HEK293 (cell line): ENCODE measurements around the gene KRTAP3-2.

Source experiments
- CTCF ChIA-PET: fragments of 350-600 bp; formaldehyde crosslinking; extraction: SDS; loops from one replicate; lab custom pipeline; 2021; ENCODE audit warnings: antibody characterized with exemption; lab: Yijun Ruan, JAX
- POLR2A ChIA-PET: fragments of 300-600 bp; formaldehyde crosslinking; extraction: SDS; loops from one replicate; lab custom pipeline; 2020; ENCODE audit warnings: antibody characterized with exemption, inconsistent platforms; lab: Yijun Ruan, JAX
- H3K27ac ChIP-seq: fragments of 200-500 bp; sonication (Bioruptor generic); 2 replicates; pipeline ENCODE4 v1.5.1; 2014; ENCODE audit warnings: low read depth, low read length, control low read depth, inconsistent platforms; ENCODE audit errors: extremely low read depth
- H3K36me3 ChIP-seq, 2 experiments: fragments of 200-500 bp in 1 of 2; sonication (Bioruptor generic) in 1 of 2; 1 replicate in 1 of 2; 2 replicates in 1 of 2; pipeline ENCODE4 v1.5.1; 2014 to 2017; ENCODE audit warnings: inconsistent platforms in 2 of 2, low read length in 2 of 2; ENCODE audit not compliant: control insufficient read depth in 2 of 2, insufficient read depth in 1 of 2
- H3K4me1 ChIP-seq: fragments of 200-500 bp; sonication (Bioruptor generic); 2 replicates; pipeline ENCODE4 v1.5.1; 2014; ENCODE audit warnings: mild to moderate bottlenecking, low read length, inconsistent platforms; ENCODE audit not compliant: control insufficient read depth, insufficient read depth
- H3K4me3 ChIP-seq: 2 replicates; pipeline ENCODE4 v1.5.1; 2011; ENCODE audit warnings: low read depth, mild to moderate bottlenecking, control low read depth, low read length, moderate library complexity
- H3K9me3 ChIP-seq: fragments of 200-500 bp; sonication (Bioruptor generic); 2 replicates; pipeline ENCODE4 v1.5.1; 2014; ENCODE audit warnings: low read depth, low read length, inconsistent platforms; ENCODE audit not compliant: control insufficient read depth, insufficient read depth
- MEIS1 ChIP-seq: sonication (generic); formaldehyde crosslinking; IDR thresholded peaks from 2 replicates; pipeline ENCODE4 v1.8.1; 2022; ENCODE audit warnings: missing genetic modification reagents, mild to moderate bottlenecking, borderline replicate concordance
- MYNN ChIP-seq: fragments of 450-650 bp; formaldehyde crosslinking; IDR thresholded peaks from 2 replicates; pipeline ENCODE4 v1.5.1; 2016; ENCODE audit warnings: missing biosample characterization, missing genetic modification characterization, borderline replicate concordance
- SCRT2 ChIP-seq: fragments of 450-650 bp; formaldehyde crosslinking; IDR thresholded peaks from 2 replicates; pipeline ENCODE4 v1.5.1; 2016; ENCODE audit warnings: missing biosample characterization, missing genetic modification characterization
- TCF7L2 ChIP-seq: IDR thresholded peaks from 2 replicates; pipeline ENCODE4 v1.6.1; 2011; ENCODE audit warnings: low read depth, mild to moderate bottlenecking, inconsistent platforms, low read length, moderate library complexity, borderline replicate concordance
- ZBTB20 ChIP-seq: fragments of 450-650 bp; formaldehyde crosslinking; IDR thresholded peaks from 2 replicates; pipeline ENCODE4 v1.5.1; 2016; ENCODE audit warnings: missing biosample characterization, missing genetic modification characterization
- ZFP41 ChIP-seq: fragments of 450-650 bp; formaldehyde crosslinking; IDR thresholded peaks from 2 replicates; pipeline ENCODE4 v1.5.1; 2016; ENCODE audit warnings: missing biosample characterization, missing genetic modification characterization, borderline replicate concordance
- ZFP69B ChIP-seq: fragments of 450-650 bp; formaldehyde crosslinking; IDR thresholded peaks from 2 replicates; pipeline ENCODE4 v1.5.1; 2016; ENCODE audit warnings: missing biosample characterization, missing genetic modification characterization
- ZNF132 ChIP-seq: fragments of 450-650 bp; formaldehyde crosslinking; IDR thresholded peaks from 2 replicates; pipeline ENCODE4 v1.5.1; 2017; ENCODE audit warnings: missing biosample characterization, missing genetic modification characterization, borderline replicate concordance
- ZNF211 ChIP-seq: fragments of 450-650 bp; formaldehyde crosslinking; IDR thresholded peaks from 2 replicates; pipeline ENCODE4 v1.5.1; 2016; ENCODE audit warnings: low read depth, missing biosample characterization, missing genetic modification characterization
- ZNF341 ChIP-seq: fragments of 450-650 bp; formaldehyde crosslinking; IDR thresholded peaks from 2 replicates; pipeline ENCODE4; 2016; ENCODE audit warnings: low read depth, missing biosample characterization, missing genetic modification characterization
- ZNF366 ChIP-seq: fragments of 450-650 bp; formaldehyde crosslinking; conservative IDR thresholded peaks from 2 replicates; pipeline ENCODE4 v1.5.1; 2016; ENCODE audit warnings: missing biosample characterization, missing genetic modification characterization
- ZNF510 ChIP-seq: fragments of 450-650 bp; formaldehyde crosslinking; IDR thresholded peaks from 2 replicates; pipeline ENCODE4 v1.5.1; 2018; ENCODE audit warnings: mild to moderate bottlenecking, missing genetic modification characterization, missing biosample characterization; ENCODE audit not compliant: insufficient replicate concordance
- ZNF530 ChIP-seq: fragments of 450-650 bp; formaldehyde crosslinking; IDR thresholded peaks from 2 replicates; pipeline ENCODE4 v1.5.1; 2016; ENCODE audit warnings: low read depth, missing biosample characterization, missing genetic modification characterization
- ZNF549 ChIP-seq: fragments of 450-650 bp; IDR thresholded peaks from 2 replicates; pipeline ENCODE4 v1.5.1; 2018; ENCODE audit warnings: missing biosample characterization, missing genetic modification characterization, mild to moderate bottlenecking, inconsistent platforms, moderate library complexity
- ZNF561 ChIP-seq: fragments of 450-650 bp; IDR thresholded peaks from 2 replicates; pipeline ENCODE4 v1.5.1; 2018; ENCODE audit warnings: missing biosample characterization, missing genetic modification characterization, borderline replicate concordance
- ZNF610 ChIP-seq: fragments of 450-650 bp; formaldehyde crosslinking; IDR thresholded peaks from 2 replicates; pipeline ENCODE4 v1.5.1; 2016; ENCODE audit warnings: missing biosample characterization, missing genetic modification characterization, borderline replicate concordance
- ZNF792 ChIP-seq: fragments of 450-650 bp; formaldehyde crosslinking; IDR thresholded peaks from 2 replicates; pipeline ENCODE4 v1.5.1; 2016; ENCODE audit warnings: missing biosample characterization, missing genetic modification characterization
- ZNF843 ChIP-seq: fragments of 450-650 bp; formaldehyde crosslinking; IDR thresholded peaks from 2 replicates; pipeline ENCODE4 v1.5.1; 2016; ENCODE audit warnings: missing biosample characterization, missing genetic modification characterization
- TF ChIP-seq, protein P1 (sequence below): fragments of 450-650 bp; formaldehyde crosslinking; IDR thresholded peaks from 2 replicates; pipeline ENCODE4 v1.5.1; 2016; ENCODE audit warnings: missing biosample characterization, missing genetic modification characterization
- TF ChIP-seq, protein P2 (sequence below): fragments of 450-650 bp; formaldehyde crosslinking; IDR thresholded peaks from 2 replicates; pipeline ENCODE4; 2016; ENCODE audit warnings: missing biosample characterization, missing genetic modification characterization
- TF ChIP-seq, protein P3 (sequence below): fragments of 450-650 bp; formaldehyde crosslinking; IDR thresholded peaks from 2 replicates; pipeline ENCODE4 v1.5.1; 2016; ENCODE audit warnings: missing biosample characterization, missing genetic modification characterization

KRTAP3-2 gene

DNA sequence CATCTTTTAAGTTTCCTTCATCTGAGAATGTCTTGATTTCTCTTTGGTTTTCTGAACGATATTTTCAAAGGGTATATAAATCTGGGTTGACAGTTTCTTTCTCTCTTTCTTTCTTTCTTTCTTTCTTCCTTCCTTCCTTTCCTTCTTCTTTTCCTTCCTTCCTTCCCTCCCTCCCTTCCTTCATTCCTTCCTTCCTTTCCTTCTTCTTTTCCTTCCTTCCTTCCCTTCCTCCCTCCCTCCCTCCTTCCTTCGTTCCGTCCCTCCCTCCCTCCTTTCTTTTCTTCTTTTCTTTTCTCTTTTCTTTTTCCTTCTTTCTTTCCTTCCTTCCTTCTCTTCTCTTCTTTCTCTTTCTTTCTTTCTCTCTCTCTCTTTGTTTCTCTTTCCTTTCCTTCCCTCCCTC is 25.3 kb downstream of the KRTAP3-2 start:
- CTCF ChIA-PET: interaction anchor here (0.6 to 2.6 kb wide), 2 partner anchors 10 to 12 kb away, joined by 3 to 12 read pairs; no protein-coding TSS in a partner anchor
- H3K4me3 ChIP-seq: no peak overlapping the region

DNA sequence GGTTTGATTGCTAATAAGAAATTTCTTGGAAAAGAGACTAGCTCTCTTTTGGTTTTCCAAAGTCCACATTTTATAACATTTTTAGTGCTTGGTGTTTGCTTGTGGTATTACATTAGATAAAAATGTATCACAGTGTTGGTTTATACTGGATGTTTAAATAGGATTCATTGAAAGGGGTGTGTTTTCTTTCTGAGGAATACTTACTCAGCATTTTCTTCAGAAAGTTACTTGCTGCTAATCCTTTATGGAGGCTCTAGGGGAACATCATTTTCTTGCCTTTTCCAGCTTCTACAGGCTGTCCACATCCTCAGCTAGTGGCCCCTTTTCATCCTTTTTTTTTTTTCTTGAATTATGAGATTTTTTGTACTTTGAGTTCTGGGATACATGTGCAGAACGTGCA is 32.1 kb downstream of the KRTAP3-2 start:
- Histone ChIP-seq H3K4me1 (no peaks in the 10 kb centered on the region), H3K27ac (no peak overlapping the region), H3K4me3 (no peak overlapping the region), H3K36me3 (no peaks in the 10 kb centered on the region), H3K9me3 (no peaks in the 10 kb centered on the region)
- ChIA-PET CTCF (interaction anchor here (0.7 to 2.0 kb wide), 3 partner anchors 10 to 582 kb away, joined by 3 to 6 read pairs (median 5); no protein-coding TSS in a partner anchor), POLR2A (no interaction called here)
- TF ChIP-seq ZNF549 (no peak), ZNF530 (no peak), ZNF132 (tag by site-specific recombination) (no peak), ZNF510 (no peak), TCF7L2 (no peak)

More for the DNA sequence above, 25.3 kb downstream of the KRTAP3-2 start:
- POLR2A ChIA-PET: no interaction called here
- H3K27ac ChIP-seq: no peak overlapping the region
- H3K9me3 ChIP-seq: no peaks in the 10 kb centered on the region
- no peaks in the 10 kb centered on the region for H3K4me1 ChIP-seq
- TF ChIP-seq, protein P1, sequence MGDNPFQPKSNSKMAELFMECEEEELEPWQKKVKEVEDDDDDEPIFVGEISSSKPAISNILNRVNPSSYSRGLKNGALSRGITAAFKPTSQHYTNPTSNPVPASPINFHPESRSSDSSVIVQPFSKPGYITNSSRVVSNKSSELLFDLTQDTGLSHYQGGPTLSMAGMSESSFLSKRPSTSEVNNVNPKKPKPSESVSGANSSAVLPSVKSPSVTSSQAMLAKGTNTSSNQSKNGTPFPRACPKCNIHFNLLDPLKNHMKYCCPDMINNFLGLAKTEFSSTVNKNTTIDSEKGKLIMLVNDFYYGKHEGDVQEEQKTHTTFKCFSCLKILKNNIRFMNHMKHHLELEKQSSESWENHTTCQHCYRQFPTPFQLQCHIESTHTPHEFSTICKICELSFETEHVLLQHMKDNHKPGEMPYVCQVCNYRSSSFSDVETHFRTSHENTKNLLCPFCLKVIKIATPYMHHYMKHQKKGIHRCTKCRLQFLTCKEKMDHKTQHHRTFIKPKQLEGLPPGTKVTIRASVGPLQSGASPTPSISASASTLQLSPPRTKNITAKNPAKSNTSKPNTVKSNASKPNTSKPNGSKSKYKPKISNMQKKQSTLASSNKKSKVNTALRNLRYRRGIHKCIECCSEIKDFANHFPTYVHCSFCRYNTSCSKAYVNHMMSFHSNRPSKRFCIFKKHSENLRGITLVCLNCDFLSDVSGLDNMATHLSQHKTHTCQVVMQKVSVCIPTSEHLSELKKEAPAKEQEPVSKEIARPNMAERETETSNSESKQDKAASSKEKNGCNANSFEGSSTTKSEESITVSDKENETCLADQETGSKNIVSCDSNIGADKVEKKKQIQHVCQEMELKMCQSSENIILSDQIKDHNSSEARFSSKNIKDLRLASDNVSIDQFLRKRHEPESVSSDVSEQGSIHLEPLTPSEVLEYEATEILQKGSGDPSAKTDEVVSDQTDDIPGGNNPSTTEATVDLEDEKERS (tag by site-specific recombination): no peak
- peak; percentile 83 for TF ChIP-seq ZNF366 (tag by site-specific recombination)
- TF ChIP-seq, all 188 proteins: peak for 1
- H3K36me3 ChIP-seq: no peaks in the 10 kb centered on the region

DNA sequence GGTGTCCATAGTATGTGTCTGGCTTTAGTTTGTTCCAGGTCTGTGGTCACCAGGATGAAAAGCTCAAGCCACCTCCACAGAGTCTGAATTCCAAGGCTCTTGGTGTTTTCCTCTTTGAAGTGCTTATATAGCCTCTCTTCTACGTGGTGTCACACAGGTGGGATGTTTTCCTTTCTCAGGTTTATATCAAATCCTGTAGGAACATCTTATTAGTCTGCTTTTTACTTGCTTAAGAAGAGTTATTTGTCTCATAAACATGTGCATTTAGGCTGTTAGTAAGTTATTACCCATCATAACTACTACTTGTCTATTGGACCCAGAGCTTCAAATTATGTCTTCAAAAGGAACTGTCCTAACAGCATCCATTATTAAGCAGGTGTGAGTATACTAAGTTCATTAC is 32.9 kb downstream of the KRTAP3-2 start, which contains the start of gene KRT39:
Gene KRT39, minus strand, starts transcription at position 101 of the 400 bp plus-strand sequence. Its CDS starts 92 bp downstream, at position 9.
- no peaks in the 10 kb centered on the region for H3K36me3 ChIP-seq
- H3K9me3 ChIP-seq: no peaks in the 10 kb centered on the region
- CTCF ChIA-PET: interaction anchor here (1.1 to 2.0 kb wide), 3 partner anchors 9 to 582 kb away, joined by 3 to 6 read pairs (median 5); no protein-coding TSS in a partner anchor
- no peak within 1 kb of the TSS for H3K27ac ChIP-seq
- H3K4me3 ChIP-seq: no peak within 1 kb of the TSS
- no peak for TF ChIP-seq SCRT2
- no peak for TF ChIP-seq ZNF132 (tag by site-specific recombination)
- TF ChIP-seq MYNN (tag by site-specific recombination): no peak
- TF ChIP-seq ZNF792 (tag by site-specific recombination): no peak
- TF ChIP-seq, protein P1 (tag by site-specific recombination): no peak
- no peak for TF ChIP-seq ZNF211
- TF ChIP-seq ZFP41 (tag by site-specific recombination): no peak
- TF ChIP-seq ZNF610 (tag by site-specific recombination): no peak
- no peak for TF ChIP-seq ZNF843 (tag by site-specific recombination)
- TF ChIP-seq ZNF561: no peak
- TF ChIP-seq, protein P2, sequence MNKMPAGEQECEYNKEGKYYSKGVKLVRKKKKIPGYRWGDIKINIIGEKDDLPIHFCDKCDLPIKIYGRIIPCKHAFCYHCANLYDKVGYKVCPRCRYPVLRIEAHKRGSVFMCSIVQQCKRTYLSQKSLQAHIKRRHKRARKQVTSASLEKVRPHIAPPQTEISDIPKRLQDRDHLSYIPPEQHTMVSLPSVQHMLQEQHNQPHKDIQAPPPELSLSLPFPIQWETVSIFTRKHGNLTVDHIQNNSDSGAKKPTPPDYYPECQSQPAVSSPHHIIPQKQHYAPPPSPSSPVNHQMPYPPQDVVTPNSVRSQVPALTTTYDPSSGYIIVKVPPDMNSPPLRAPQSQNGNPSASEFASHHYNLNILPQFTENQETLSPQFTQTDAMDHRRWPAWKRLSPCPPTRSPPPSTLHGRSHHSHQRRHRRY: no peak
- no peak for TF ChIP-seq MEIS1 (CRISPR knock-in tag)
- no peak for TF ChIP-seq ZNF341
- TF ChIP-seq, protein P3, sequence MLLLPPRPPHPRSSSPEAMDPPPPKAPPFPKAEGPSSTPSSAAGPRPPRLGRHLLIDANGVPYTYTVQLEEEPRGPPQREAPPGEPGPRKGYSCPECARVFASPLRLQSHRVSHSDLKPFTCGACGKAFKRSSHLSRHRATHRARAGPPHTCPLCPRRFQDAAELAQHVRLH (tag by site-specific recombination): no peak
- no peak for TF ChIP-seq ZFP69B
- no peak for TF ChIP-seq ZBTB20
- TF ChIP-seq, all 188 proteins: peak for 0
- H3K4me1 ChIP-seq: no peaks in the 10 kb centered on the region
- POLR2A ChIA-PET: no interaction called here
